SK-N-SH treated with all-trans-retinoic acid at 6 μM for 48 hours (cell line): ENCODE data around the gene SOX6.

Source experiments
- ARNTL ChIP-seq: fragments of 450-650 bp; formaldehyde crosslinking; IDR thresholded peaks from 2 replicates; pipeline ENCODE4 v1.5.0; 2020; ENCODE audit warnings: low read depth, mild to moderate bottlenecking, moderate library complexity, borderline replicate concordance
- CREB5 ChIP-seq: fragments of 250-450 bp; sonication (Bioruptor Pico); IDR thresholded peaks from 2 replicates; pipeline ENCODE4 v1.5.1; 2020; ENCODE audit warnings: low read depth, mild to moderate bottlenecking, moderate library complexity
- ESRRG ChIP-seq: fragments of 250-450 bp; sonication (Bioruptor Pico); IDR thresholded peaks from 2 replicates; pipeline ENCODE4 v1.6.1; 2021; ENCODE audit warnings: mild to moderate bottlenecking
- GLIS3 ChIP-seq: fragments of 250-450 bp; sonication (Bioruptor Pico); IDR thresholded peaks from 2 replicates; pipeline ENCODE4 v1.5.0; 2020; ENCODE audit warnings: mild to moderate bottlenecking, moderate library complexity
- ISL1 ChIP-seq: fragments of 250-450 bp; sonication (Bioruptor Pico); IDR thresholded peaks from 2 replicates; pipeline ENCODE4 v2.1.2; 2022; ENCODE audit warnings: mild to moderate bottlenecking, moderate library complexity
- OSR1 ChIP-seq: fragments of 250-450 bp; sonication (Bioruptor Pico); IDR thresholded peaks from 2 replicates; pipeline ENCODE4 v1.8.0; 2022; ENCODE audit warnings: moderate library complexity, mild to moderate bottlenecking, inconsistent platforms
- POU6F1 ChIP-seq: fragments of 250-450 bp; sonication (Bioruptor Pico); IDR thresholded peaks from 2 replicates; pipeline ENCODE4 v1.8.0; 2021; ENCODE audit warnings: low read depth, mild to moderate bottlenecking, moderate library complexity, borderline replicate concordance
- RARB ChIP-seq: fragments of 250-450 bp; sonication (Bioruptor Pico); IDR thresholded peaks from 2 replicates; pipeline ENCODE4 v1.8.0; 2021; ENCODE audit warnings: mild to moderate bottlenecking, moderate library complexity
- SNAI2 ChIP-seq: fragments of 250-450 bp; sonication (Bioruptor Pico); IDR thresholded peaks from 2 replicates; pipeline ENCODE4 v1.5.0; 2020; ENCODE audit warnings: mild to moderate bottlenecking, moderate library complexity
- ZFP3 ChIP-seq: fragments of 250-450 bp; sonication (Bioruptor Pico); IDR thresholded peaks from 2 replicates; pipeline ENCODE4 v1.5.0; 2020; ENCODE audit warnings: mild to moderate bottlenecking, moderate library complexity
- ZNF70 ChIP-seq: fragments of 450-650 bp; formaldehyde crosslinking; IDR thresholded peaks from 2 replicates; pipeline ENCODE4 v1.5.0; 2020; ENCODE audit warnings: mild to moderate bottlenecking, moderate library complexity
- ZNF8 ChIP-seq: fragments of 450-650 bp; formaldehyde crosslinking; IDR thresholded peaks from 2 replicates; pipeline ENCODE4 v1.5.0; 2020; ENCODE audit warnings: mild to moderate bottlenecking, moderate library complexity
- TF ChIP-seq, protein P1 (sequence below): fragments of 250-450 bp; sonication (Bioruptor Pico); IDR thresholded peaks from 2 replicates; pipeline ENCODE4 v1.8.0; 2020; ENCODE audit warnings: mild to moderate bottlenecking, moderate library complexity, borderline replicate concordance

- no peak for TF ChIP-seq RARB (CRISPR knock-in tag)
- TF ChIP-seq, protein P1, sequence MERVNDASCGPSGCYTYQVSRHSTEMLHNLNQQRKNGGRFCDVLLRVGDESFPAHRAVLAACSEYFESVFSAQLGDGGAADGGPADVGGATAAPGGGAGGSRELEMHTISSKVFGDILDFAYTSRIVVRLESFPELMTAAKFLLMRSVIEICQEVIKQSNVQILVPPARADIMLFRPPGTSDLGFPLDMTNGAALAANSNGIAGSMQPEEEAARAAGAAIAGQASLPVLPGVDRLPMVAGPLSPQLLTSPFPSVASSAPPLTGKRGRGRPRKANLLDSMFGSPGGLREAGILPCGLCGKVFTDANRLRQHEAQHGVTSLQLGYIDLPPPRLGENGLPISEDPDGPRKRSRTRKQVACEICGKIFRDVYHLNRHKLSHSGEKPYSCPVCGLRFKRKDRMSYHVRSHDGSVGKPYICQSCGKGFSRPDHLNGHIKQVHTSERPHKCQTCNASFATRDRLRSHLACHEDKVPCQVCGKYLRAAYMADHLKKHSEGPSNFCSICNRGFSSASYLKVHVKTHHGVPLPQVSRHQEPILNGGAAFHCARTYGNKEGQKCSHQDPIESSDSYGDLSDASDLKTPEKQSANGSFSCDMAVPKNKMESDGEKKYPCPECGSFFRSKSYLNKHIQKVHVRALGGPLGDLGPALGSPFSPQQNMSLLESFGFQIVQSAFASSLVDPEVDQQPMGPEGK (CRISPR knock-in tag) = no peak
- TF ChIP-seq ZNF8 (CRISPR knock-in tag) = no peak
- TF ChIP-seq POU6F1 = no peak
- no peak for TF ChIP-seq ZFP3
- no peak for TF ChIP-seq ARNTL
- no peak for TF ChIP-seq ISL1 (CRISPR knock-in tag)
- no peak for TF ChIP-seq SNAI2 (CRISPR knock-in tag)
- TF ChIP-seq ZNF70 (CRISPR knock-in tag) = no peak
- TF ChIP-seq GLIS3 = no peak
- TF ChIP-seq CREB5 (CRISPR knock-in tag) = no peak
- TF ChIP-seq OSR1 (CRISPR knock-in tag) = no peak
- TF ChIP-seq ESRRG (CRISPR knock-in tag) = no peak
Measured at GRCh38 chr11:16040151-16040550, 316.2 kb downstream of the SOX6 start.
